Tibial nerve (tissue), 4 donors: ENCODE results near the gene ATP7A.

Experiments
- CTCF ChIP-seq, 5 experiments: fragments of 200-600 bp in 3 of 5; fragments of 450-650 bp in 2 of 5; sonication (generic) in 3 of 5; IDR thresholded peaks; one replicate each; pipeline ENCODE4 v1.5.1; 2016 to 2019; ENCODE audit warnings: antibody characterized with exemption in 5 of 5, mild to moderate bottlenecking in 3 of 5, moderate library complexity in 2 of 5
- EP300 ChIP-seq, 2 donors: sonication (generic); formaldehyde crosslinking; IDR thresholded peaks; one replicate each; pipeline ENCODE4 v1.6.1; 2017; ENCODE audit warnings: antibody characterized with exemption in 2 of 2, mild to moderate bottlenecking in 1 of 2

GRCh38 chrX:77977518-77977917 is 67.0 kb downstream of the ATP7A start:
- TF ChIP-seq CTCF (IDR thresholded peaks at IDR 0.05): no peak
- no peak for TF ChIP-seq EP300 (IDR thresholded peaks at IDR 0.05)
